ENCODE measurements around the gene COMMD7.

DNA sequence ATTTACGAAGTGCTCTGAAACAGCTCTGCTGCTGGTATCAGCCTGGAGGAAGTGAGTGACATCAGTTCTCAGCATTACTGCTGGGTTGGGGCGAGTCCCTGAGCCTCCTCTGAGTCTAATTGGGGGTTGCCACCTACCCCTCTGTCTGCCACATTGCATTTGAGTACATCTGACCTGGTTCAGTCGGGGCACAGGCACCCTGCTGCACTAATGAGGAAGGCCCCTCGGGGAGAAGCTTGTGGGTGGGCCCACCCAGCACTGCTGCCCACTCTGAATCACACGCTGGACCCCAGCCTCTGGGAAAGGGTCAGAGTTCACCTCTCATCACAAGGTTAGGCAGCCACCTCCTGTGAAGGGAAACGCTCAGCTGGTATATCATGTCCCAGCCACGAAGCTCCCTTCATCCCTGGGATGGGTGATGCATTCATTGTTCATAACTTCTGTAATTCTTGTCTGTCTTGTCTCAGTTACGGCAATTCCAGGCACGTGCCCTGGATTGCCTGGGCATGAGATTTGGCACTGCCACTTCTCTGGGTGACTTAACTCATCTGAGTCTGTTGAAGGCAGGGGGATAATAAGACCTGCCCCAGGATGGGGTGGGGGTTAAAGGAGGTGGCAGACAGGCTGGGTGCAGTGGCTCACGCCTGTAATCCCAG is 32.2 kb upstream of the COMMD7 start:
- TF ChIP-seq, protein P1, sequence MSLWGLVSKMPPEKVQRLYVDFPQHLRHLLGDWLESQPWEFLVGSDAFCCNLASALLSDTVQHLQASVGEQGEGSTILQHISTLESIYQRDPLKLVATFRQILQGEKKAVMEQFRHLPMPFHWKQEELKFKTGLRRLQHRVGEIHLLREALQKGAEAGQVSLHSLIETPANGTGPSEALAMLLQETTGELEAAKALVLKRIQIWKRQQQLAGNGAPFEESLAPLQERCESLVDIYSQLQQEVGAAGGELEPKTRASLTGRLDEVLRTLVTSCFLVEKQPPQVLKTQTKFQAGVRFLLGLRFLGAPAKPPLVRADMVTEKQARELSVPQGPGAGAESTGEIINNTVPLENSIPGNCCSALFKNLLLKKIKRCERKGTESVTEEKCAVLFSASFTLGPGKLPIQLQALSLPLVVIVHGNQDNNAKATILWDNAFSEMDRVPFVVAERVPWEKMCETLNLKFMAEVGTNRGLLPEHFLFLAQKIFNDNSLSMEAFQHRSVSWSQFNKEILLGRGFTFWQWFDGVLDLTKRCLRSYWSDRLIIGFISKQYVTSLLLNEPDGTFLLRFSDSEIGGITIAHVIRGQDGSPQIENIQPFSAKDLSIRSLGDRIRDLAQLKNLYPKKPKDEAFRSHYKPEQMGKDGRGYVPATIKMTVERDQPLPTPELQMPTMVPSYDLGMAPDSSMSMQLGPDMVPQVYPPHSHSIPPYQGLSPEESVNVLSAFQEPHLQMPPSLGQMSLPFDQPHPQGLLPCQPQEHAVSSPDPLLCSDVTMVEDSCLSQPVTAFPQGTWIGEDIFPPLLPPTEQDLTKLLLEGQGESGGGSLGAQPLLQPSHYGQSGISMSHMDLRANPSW (CRISPR knock-in tag; IDR thresholded peaks at IDR 0.05) = no peak
- TF ChIP-seq ZNF384 (IDR thresholded peaks at IDR 0.05; ENCODE audit: low read depth, low read length) (no peak), KLF16 (IDR thresholded peaks at IDR 0.05) (no peak), ZMIZ1 (IDR thresholded peaks at IDR 0.05; ENCODE audit: low read depth in 2 of 2, low read length in 2 of 2) (no peak), HNRNPLL (IDR thresholded peaks at IDR 0.05; ENCODE audit: low read depth, low read length, poor library complexity, severe bottlenecking) (no peak), ZNF511 (CRISPR knock-in tag; IDR thresholded peaks at IDR 0.05) (no peak), TGIF2 (CRISPR knock-in tag; IDR thresholded peaks at IDR 0.05) (no peak), SREBF1 (IDR thresholded peaks at IDR 0.05; ENCODE audit: borderline replicate concordance, low read depth, low read length) (no peak), ESRRA (IDR thresholded peaks at IDR 0.05; ENCODE audit: borderline replicate concordance, low read depth) (no peak), RHOXF2B (CRISPR knock-in tag; conservative IDR thresholded peaks at IDR 0.05) (no peak)
- TF ChIP-seq, protein P2, sequence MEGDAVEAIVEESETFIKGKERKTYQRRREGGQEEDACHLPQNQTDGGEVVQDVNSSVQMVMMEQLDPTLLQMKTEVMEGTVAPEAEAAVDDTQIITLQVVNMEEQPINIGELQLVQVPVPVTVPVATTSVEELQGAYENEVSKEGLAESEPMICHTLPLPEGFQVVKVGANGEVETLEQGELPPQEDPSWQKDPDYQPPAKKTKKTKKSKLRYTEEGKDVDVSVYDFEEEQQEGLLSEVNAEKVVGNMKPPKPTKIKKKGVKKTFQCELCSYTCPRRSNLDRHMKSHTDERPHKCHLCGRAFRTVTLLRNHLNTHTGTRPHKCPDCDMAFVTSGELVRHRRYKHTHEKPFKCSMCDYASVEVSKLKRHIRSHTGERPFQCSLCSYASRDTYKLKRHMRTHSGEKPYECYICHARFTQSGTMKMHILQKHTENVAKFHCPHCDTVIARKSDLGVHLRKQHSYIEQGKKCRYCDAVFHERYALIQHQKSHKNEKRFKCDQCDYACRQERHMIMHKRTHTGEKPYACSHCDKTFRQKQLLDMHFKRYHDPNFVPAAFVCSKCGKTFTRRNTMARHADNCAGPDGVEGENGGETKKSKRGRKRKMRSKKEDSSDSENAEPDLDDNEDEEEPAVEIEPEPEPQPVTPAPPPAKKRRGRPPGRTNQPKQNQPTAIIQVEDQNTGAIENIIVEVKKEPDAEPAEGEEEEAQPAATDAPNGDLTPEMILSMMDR (IDR thresholded peaks at IDR 0.05 in 2 of 3, conservative IDR thresholded peaks at IDR 0.05 in 1 of 3; ENCODE audit: insufficient read depth in 2 of 3, low read depth in 1 of 3, low read length in 3 of 3) = no peak
